Ascending aorta (tissue), 2 donors: Measurements from ENCODE around the gene KAT7. TPM values are rescaled to one million over a fixed set of nuclear protein-coding genes. Genes with fewer than 3 reads are reported as not detected.
"Not testable (repeated sequence)": the region's sequence is repeated elsewhere in the genome, so short reads cannot be mapped to it uniquely, and the experiment has no call there.

Experiments used
- DNase-seq, 2 donors: peaks; one replicate each; pipeline ENCODE4 v3.0.0-alpha.2; 2019; ENCODE audit warnings: low spot score in 2 of 2
- H3K27ac ChIP-seq, 2 donors: fragments of 200-600 bp; sonication (generic); one replicate each; pipeline ENCODE4 v1.5.1; 2016 to 2017; ENCODE audit warnings: mild to moderate bottlenecking in 1 of 2
- H3K27me3 ChIP-seq: fragments of 200-600 bp; sonication (generic); one replicate; pipeline ENCODE4 v1.5.1; 2017
- H3K36me3 ChIP-seq, 2 donors: fragments of 200-600 bp; sonication (generic); one replicate each; pipeline ENCODE4 v1.5.1; 2016
- H3K4me1 ChIP-seq, 2 donors: fragments of 200-600 bp; sonication (generic); one replicate each; pipeline ENCODE4 v1.5.1; 2016 to 2017; ENCODE audit warnings: mild to moderate bottlenecking in 1 of 2
- H3K4me3 ChIP-seq, 2 donors: fragments of 200-600 bp; sonication (generic); one replicate each; pipeline ENCODE4 v1.5.1; 2016 to 2017; ENCODE audit warnings: mild to moderate bottlenecking in 1 of 2
- H3K9me3 ChIP-seq, 2 donors: fragments of 200-600 bp; sonication (generic); one replicate each; pipeline ENCODE4 v1.5.1; 2016
- intact Hi-C: fragments of 100-400 bp; cut with DNase I; formaldehyde crosslinking; loops from one replicate; pipeline ENCODE4 v1.15.1; 2023
- total RNA-seq: library from RNA; depleted of rRNA; stranded (reverse); fragments of >200 nt; gene quantifications from one replicate; pipeline ENCODE4 v1.1.0, GENCODE V29; 2016
- TF ChIP-seq, protein P1 (sequence below), 3 experiments: fragments of 200-600 bp in 2 of 3; fragments of 450-650 bp in 1 of 3; sonication (generic) in 2 of 3; IDR thresholded peaks; one replicate each; pipeline ENCODE4 v1.5.1; 2016 to 2019; ENCODE audit warnings: antibody characterized with exemption in 3 of 3, mild to moderate bottlenecking in 1 of 3, moderate library complexity in 1 of 3

The KAT7 gene
- total RNA-seq, 1 donor from 2014 or later, result 46.6 TPM

DNA sequence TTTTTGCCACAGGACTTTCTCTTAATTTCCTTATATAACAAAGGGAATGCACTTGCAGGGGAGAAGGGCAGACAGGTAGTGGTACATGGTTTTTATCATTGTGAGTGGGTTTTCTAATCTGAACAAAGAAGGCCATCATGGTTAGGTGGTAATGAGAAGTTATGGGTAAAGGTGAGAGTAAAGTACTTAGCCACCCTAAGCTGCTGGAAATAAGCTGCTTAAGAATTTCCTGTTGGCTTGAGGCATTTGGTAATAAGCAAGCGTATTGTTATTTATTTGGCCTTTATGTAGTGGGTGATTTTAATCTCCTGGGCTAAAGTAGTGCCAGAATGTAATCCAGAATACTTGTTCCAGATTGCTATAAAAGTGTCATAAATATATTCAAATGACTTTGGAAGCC, 32.3 kb downstream of the KAT7 start:
- Histone ChIP-seq H3K27me3 (no peaks in the 10 kb centered on the region), H3K9me3 (no peaks in the 10 kb centered on the region), H3K4me1 (peaks cover 0 to 2% of the 10 kb centered on the region in 2 donors), H3K36me3 (peaks cover 72 to 86% of the 10 kb centered on the region in 2 donors), H3K27ac (no peak overlapping the region), H3K4me3 (no peak overlapping the region)
- TF ChIP-seq, protein P1, sequence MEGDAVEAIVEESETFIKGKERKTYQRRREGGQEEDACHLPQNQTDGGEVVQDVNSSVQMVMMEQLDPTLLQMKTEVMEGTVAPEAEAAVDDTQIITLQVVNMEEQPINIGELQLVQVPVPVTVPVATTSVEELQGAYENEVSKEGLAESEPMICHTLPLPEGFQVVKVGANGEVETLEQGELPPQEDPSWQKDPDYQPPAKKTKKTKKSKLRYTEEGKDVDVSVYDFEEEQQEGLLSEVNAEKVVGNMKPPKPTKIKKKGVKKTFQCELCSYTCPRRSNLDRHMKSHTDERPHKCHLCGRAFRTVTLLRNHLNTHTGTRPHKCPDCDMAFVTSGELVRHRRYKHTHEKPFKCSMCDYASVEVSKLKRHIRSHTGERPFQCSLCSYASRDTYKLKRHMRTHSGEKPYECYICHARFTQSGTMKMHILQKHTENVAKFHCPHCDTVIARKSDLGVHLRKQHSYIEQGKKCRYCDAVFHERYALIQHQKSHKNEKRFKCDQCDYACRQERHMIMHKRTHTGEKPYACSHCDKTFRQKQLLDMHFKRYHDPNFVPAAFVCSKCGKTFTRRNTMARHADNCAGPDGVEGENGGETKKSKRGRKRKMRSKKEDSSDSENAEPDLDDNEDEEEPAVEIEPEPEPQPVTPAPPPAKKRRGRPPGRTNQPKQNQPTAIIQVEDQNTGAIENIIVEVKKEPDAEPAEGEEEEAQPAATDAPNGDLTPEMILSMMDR (IDR thresholded peaks at IDR 0.05), result no peak
- DNase-seq, result no peak
- intact Hi-C loops, result no loop called here

DNA sequence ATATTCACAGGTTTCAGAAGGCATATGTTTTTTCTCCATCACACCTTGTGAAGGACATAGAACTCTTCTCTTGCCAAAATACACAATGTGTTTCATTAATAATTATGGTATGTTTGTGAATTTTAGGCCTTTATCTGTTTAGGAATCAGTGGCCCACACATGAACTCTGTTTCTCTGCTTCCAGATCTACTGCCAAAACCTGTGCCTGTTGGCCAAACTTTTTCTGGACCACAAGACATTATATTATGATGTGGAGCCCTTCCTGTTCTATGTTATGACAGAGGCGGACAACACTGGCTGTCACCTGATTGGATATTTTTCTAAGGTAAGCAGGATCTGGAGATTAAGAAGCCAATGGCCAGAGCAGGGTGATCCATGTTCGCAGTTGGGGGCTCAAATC, 33.0 kb downstream of the KAT7 start:
- Histone ChIP-seq H3K9me3 (no peaks in the 10 kb centered on the region), H3K27ac (no peak overlapping the region), H3K36me3 (peaks cover 75 to 87% of the 10 kb centered on the region in 2 donors), H3K4me1 (peaks cover 0 to 2% of the 10 kb centered on the region in 2 donors), H3K4me3 (no peak overlapping the region), H3K27me3 (no peaks in the 10 kb centered on the region)
- TF ChIP-seq, protein P1 (IDR thresholded peaks at IDR 0.05), result no peak
- intact Hi-C loops, result no loop called here
- no peak for DNase-seq

DNA sequence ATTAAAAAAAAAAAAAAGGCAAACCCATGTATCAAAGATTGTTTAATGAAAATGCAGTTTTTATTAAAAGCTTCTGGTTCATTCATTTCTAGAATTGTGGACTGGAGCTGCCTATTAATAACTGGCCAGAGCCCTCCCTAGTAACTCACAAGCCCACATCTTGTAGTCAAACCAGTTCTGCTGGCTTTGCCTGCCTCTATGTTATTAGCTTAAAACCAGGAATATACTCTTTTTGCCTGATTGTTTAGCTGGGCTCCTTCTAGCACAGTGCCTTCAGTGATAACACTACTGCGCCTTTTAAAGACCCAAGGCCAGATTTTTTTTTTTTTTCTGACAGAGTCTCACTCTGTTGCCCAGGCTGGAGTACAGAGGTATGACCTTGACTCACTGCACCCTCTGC, 33.4 kb downstream of the KAT7 start:
- H3K4me3 ChIP-seq, result no peak overlapping the region
- H3K27ac ChIP-seq, result no peak overlapping the region
- H3K4me1 ChIP-seq, result no peaks in the 10 kb centered on the region
- intact Hi-C loops, result no loop called here
- DNase-seq, result no peak
- H3K36me3 ChIP-seq, result peaks cover 75 to 87% of the 10 kb centered on the region in 2 donors
- no peaks in the 10 kb centered on the region for H3K9me3 ChIP-seq
- TF ChIP-seq, protein P1 (IDR thresholded peaks at IDR 0.05), result no peak
- H3K27me3 ChIP-seq, result no peaks in the 10 kb centered on the region

DNA sequence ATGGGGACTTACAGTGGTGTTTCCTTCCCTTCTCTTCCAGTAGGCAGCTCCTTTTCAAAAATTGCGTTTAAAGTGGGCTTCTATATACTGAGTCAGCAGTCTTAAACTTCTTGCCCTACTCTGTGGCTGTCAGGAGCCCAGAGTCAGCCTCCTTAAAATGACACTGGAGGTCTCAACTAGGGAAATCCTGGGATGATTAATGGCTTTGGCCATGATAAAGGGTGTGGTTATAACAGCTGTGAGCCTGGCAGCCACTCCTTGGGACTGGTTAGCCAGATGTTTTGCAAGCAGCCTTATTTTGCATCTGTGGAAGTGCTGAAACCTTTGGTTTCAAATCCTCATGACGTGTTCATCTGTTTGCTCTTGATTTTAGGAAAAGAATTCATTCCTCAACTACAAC, 34.3 kb downstream of the KAT7 start:
- no peak for DNase-seq
- TF ChIP-seq, protein P1 (IDR thresholded peaks at IDR 0.05), result no peak

DNA sequence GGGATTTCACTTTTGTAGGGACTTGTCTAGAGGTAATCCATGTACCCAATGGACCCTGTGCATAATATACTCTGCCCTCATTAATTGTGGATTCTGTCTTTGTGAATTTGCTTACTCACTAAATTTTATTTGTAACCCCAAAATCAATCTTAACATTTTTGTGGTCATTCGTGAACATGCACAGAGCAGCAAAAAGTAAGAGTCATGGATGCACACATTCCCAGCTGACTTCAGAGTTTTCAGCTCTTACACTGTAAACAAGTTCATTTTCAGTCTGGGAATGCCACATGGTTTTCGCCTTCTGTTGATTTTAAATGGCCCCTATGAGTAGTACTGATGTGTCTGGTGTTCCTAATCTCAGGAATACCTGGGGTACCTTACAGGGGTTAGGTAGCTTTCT, 35.1 kb downstream of the KAT7 start:
- intact Hi-C loops, result no loop called here
- Histone ChIP-seq H3K9me3 (no peaks in the 10 kb centered on the region), H3K4me1 (peaks cover 0 to 5% of the 10 kb centered on the region in 2 donors), H3K36me3 (peaks cover 67 to 85% of the 10 kb centered on the region in 2 donors), H3K4me3 (no peak overlapping the region), H3K27me3 (no peaks in the 10 kb centered on the region), H3K27ac (no peak overlapping the region)
- TF ChIP-seq, protein P1 (IDR thresholded peaks at IDR 0.05), result no peak
- no peak for DNase-seq

More for the DNA sequence above, 34.3 kb downstream of the KAT7 start:
- intact Hi-C loops, result no loop called here
- Histone ChIP-seq H3K27me3 (no peaks in the 10 kb centered on the region), H3K9me3 (no peaks in the 10 kb centered on the region), H3K36me3 (peaks cover 75 to 87% of the 10 kb centered on the region in 2 donors), H3K4me3 (no peak overlapping the region), H3K27ac (no peak overlapping the region), H3K4me1 (no peaks in the 10 kb centered on the region)

DNA sequence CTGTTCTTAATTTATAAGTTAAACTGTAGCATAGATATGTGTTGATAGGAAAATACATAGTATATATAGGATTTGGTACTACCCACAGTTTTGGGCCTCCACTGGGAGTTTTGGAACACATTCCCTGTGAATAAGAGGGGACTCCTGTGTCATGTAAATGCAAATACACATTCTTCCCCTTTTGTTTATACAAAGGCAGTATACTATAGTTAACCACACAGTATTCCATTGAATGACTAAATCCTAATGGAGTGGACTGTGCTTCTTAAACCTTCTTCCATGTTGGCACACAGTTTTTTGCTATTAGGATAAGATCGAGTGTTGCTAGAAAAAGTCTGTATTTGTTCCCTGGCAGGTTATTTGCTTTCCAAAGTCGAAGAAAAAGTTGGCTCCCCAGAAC, 37.2 kb downstream of the KAT7 start:
- Histone ChIP-seq H3K4me3 (no peak overlapping the region), H3K4me1 (peaks cover 2 to 10% of the 10 kb centered on the region in 2 donors), H3K36me3 (peaks cover 65 to 73% of the 10 kb centered on the region in 2 donors), H3K27ac (no peak overlapping the region), H3K27me3 (no peaks in the 10 kb centered on the region), H3K9me3 (no peaks in the 10 kb centered on the region)
- DNase-seq, result no peak
- intact Hi-C loops, result no loop called here
- TF ChIP-seq, protein P1 (IDR thresholded peaks at IDR 0.05), result no peak

- peak overlapping the region; percentile 46 to 53 for H3K27ac ChIP-seq
- H3K4me1 ChIP-seq, result peaks cover 6 to 18% of the 10 kb centered on the region in 2 donors
- H3K36me3 ChIP-seq, result peaks cover 42 to 63% of the 10 kb centered on the region in 2 donors
- H3K27me3 ChIP-seq, intact Hi-C loops, H3K4me3 ChIP-seq, H3K9me3 ChIP-seq: not testable (repeated sequence)
- peak in 1 of 2 donors; percentile 77 for DNase-seq
Measured at GRCh38 chr17:49828325-49828724, 39.8 kb downstream of the KAT7 start.
